CD4-positive, alpha-beta T cell (primary cell): ENCODE measurements around the gene PRKACA. TPM values are rescaled to one million over a fixed set of nuclear protein-coding genes. Genes with fewer than 3 reads are reported as not detected.

Experiments used
- ATAC-seq: fragments of 200-7000 bp; cut with Tn5 transposase; one replicate; pipeline ENCODE4 v1.10.0; 2022; ENCODE audit warnings: mild to moderate bottlenecking; ENCODE audit not compliant: poor library complexity
- CTCF ChIA-PET: fragments of 350-600 bp; sonication (Branson Sonifier 250); formaldehyde crosslinking; loops from one replicate; lab custom pipeline; 2021; ENCODE audit warnings: antibody characterized with exemption, inconsistent platforms; lab: Charles Lee
- POLR2A ChIA-PET: fragments of 350-600 bp; sonication (Branson Sonifier 250); formaldehyde crosslinking; loops from one replicate; lab custom pipeline; 2021; ENCODE audit warnings: antibody characterized with exemption, inconsistent platforms; lab: Charles Lee
- DNase-seq, 14 experiments: peaks; one replicate each; pipeline ENCODE4 v3.0.0-alpha.2; 2013 to 2020; ENCODE audit warnings: mixed read lengths in 2 of 14
- H3K27ac ChIP-seq, 2 donors: one replicate each; pipeline versions ENCODE4 v1.5.1 to v1.7.0; 2013; ENCODE audit warnings: low read length in 2 of 2, low read depth in 1 of 2, mild to moderate bottlenecking in 1 of 2
- H3K27me3 ChIP-seq, 2 experiments: 1 replicate in 1 of 2; 2 replicates in 1 of 2; pipeline versions ENCODE4 v1.6.1 to v1.7.0; 2013; ENCODE audit warnings: low read length in 2 of 2, control low read depth in 1 of 2, mild to moderate bottlenecking in 1 of 2, moderate library complexity in 1 of 2; ENCODE audit not compliant: insufficient read depth in 2 of 2, control insufficient read depth in 1 of 2
- H3K36me3 ChIP-seq: one replicate; pipeline ENCODE4 v1.6.1; 2013; ENCODE audit warnings: low read length, control low read depth; ENCODE audit not compliant: insufficient read depth
- H3K4me1 ChIP-seq: one replicate; pipeline ENCODE4 v1.6.1; 2013; ENCODE audit warnings: low read length, control low read depth; ENCODE audit not compliant: insufficient read depth
- H3K4me3 ChIP-seq: one replicate; pipeline ENCODE4 v1.5.1; 2013; ENCODE audit warnings: mild to moderate bottlenecking, low read length, moderate library complexity
- H3K9me3 ChIP-seq, 2 experiments: 1 replicate in 1 of 2; 2 replicates in 1 of 2; pipeline versions ENCODE4 v1.6.1 to v1.7.0; 2013; ENCODE audit warnings: low read length in 2 of 2, mild to moderate bottlenecking in 2 of 2, control low read depth in 1 of 2, moderate library complexity in 1 of 2; ENCODE audit not compliant: control insufficient read depth in 1 of 2, insufficient read depth in 1 of 2
- H3K27ac Mint-ChIP-seq: one replicate; pipeline ENCODE4 v1.8.0; 2020; ENCODE audit warnings: mixed read lengths
- H3K27me3 Mint-ChIP-seq: one replicate; pipeline ENCODE4 v1.8.0; 2021; ENCODE audit warnings: mixed read lengths
- H3K36me3 Mint-ChIP-seq: one replicate; pipeline ENCODE4 v1.8.0; 2021; ENCODE audit warnings: low read depth, mixed read lengths
- H3K4me1 Mint-ChIP-seq: one replicate; pipeline ENCODE4 v1.8.0; 2021; ENCODE audit warnings: low read depth, mixed read lengths
- H3K4me3 Mint-ChIP-seq: one replicate; pipeline ENCODE4 v1.8.0; 2020; ENCODE audit warnings: mild to moderate bottlenecking, mixed read lengths
- H3K9me3 Mint-ChIP-seq: one replicate; pipeline ENCODE4 v1.8.0; 2020; ENCODE audit warnings: mixed read lengths
- intact Hi-C, 2 experiments: fragments of 100-400 bp; cut with DNase I in 1 of 2; cut with micrococcal nuclease in 1 of 2; formaldehyde crosslinking; loops; one replicate each; pipeline versions ENCODE4 v1.15.1 to v1.9.0; 2023 to 2025; cut with DNase I, micrococcal nuclease
- total RNA-seq, 174 experiments: library from RNA in 2 of 174; stranded (reverse) in 2 of 174; gene quantifications; one replicate each; pipeline ENCODE4 v1.2.3 and lab custom pipeline; 2021 to 2026
- TF ChIP-seq, protein P1 (sequence below): fragments of 200-600 bp; IDR thresholded peaks from one replicate; pipeline ENCODE4 v1.8.0; 2022; ENCODE audit warnings: antibody characterized with exemption, mild to moderate bottlenecking

Gene PRKACA
- total RNA-seq, 2 experiments from 2014 or later, result 27.4 to 29.8 TPM

DNA sequence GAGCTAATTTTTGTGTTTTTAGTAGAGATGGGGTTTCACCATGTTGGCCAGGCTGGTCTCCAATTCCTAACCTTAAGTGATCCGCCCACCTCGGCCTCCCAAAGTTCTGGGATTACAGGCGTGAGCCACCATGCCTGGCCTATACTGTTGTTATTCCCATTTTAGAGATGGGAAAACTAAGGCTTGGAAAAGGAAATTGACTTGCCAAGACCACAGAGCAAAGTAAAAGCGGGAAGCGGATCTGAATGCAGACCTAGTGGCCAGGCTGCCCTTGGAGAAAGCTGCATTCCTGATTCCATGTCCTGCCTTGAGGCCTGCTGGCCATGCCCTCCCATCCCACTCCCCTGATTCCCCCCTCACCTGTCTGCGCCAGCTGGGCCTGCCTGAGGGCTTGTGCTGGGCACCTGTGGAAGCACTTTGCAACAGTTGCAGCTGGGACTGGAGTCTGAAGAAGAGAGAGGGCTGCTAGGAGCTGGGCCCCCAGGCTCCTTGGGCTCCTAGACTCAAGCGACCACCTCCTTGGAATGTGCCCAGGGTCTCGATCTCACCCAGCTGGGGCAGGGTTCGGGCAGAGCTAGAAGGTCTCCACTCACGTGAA is 61.4 kb downstream of the PRKACA start:
- no peak overlapping the region for H3K4me3 ChIP-seq
- intact Hi-C loops, result no loop called here
- CTCF ChIA-PET, result interaction anchor here (1.6 kb wide), 1 partner anchor 8 kb away, joined by 8 read pairs; no protein-coding TSS in a partner anchor
- H3K9me3 ChIP-seq, result peaks cover 0 to 15% of the 10 kb centered on the region in 2 experiments
- DNase-seq, result no peak
- no peaks in the 10 kb centered on the region for H3K9me3 Mint-ChIP-seq
- H3K27me3 ChIP-seq, result peaks cover 26% of the 10 kb centered on the region in 2 experiments
- H3K4me1 Mint-ChIP-seq, result peaks cover 20% of the 10 kb centered on the region
- H3K27me3 Mint-ChIP-seq, result peaks cover 30% of the 10 kb centered on the region
- no peak for ATAC-seq
- POLR2A ChIA-PET, result interaction anchor here (0.9 to 1.0 kb wide), 2 partner anchors 104 to 441 kb away, joined by 3 read pairs; partner anchors contain the start of gene DCAF15
- H3K36me3 ChIP-seq, result peaks cover 18% of the 10 kb centered on the region
- peak overlapping the region; percentile 34 for H3K4me3 Mint-ChIP-seq
- H3K27ac Mint-ChIP-seq, result no peak overlapping the region
- H3K36me3 Mint-ChIP-seq, result peaks cover 28% of the 10 kb centered on the region
- H3K4me1 ChIP-seq, result peaks cover 24% of the 10 kb centered on the region
- no peak overlapping the region for H3K27ac ChIP-seq
- TF ChIP-seq, protein P1, sequence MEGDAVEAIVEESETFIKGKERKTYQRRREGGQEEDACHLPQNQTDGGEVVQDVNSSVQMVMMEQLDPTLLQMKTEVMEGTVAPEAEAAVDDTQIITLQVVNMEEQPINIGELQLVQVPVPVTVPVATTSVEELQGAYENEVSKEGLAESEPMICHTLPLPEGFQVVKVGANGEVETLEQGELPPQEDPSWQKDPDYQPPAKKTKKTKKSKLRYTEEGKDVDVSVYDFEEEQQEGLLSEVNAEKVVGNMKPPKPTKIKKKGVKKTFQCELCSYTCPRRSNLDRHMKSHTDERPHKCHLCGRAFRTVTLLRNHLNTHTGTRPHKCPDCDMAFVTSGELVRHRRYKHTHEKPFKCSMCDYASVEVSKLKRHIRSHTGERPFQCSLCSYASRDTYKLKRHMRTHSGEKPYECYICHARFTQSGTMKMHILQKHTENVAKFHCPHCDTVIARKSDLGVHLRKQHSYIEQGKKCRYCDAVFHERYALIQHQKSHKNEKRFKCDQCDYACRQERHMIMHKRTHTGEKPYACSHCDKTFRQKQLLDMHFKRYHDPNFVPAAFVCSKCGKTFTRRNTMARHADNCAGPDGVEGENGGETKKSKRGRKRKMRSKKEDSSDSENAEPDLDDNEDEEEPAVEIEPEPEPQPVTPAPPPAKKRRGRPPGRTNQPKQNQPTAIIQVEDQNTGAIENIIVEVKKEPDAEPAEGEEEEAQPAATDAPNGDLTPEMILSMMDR, result no peak

DNA sequence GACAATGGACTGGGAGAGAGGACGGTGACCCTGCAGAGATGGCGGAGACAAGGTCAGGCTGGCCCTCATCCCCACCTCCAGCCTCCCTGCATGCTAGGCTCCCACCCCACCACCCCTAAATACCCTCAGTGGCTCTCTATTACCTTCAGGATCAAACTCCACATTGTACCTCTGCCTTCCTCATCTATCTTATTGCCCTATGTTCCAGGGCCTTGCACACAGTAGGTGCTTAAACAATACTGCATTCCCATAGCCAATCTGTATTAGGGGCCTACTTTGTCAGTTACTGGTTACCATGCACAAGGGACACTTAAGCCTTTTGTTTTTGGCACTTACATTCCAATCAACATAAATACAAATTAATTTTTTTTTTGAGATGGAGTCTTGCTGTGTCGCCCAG is 62.2 kb downstream of the PRKACA start:
- POLR2A ChIA-PET, result interaction anchor here (0.8 kb wide), 1 partner anchor 15 kb away, joined by 3 read pairs; no protein-coding TSS in a partner anchor

DNA sequence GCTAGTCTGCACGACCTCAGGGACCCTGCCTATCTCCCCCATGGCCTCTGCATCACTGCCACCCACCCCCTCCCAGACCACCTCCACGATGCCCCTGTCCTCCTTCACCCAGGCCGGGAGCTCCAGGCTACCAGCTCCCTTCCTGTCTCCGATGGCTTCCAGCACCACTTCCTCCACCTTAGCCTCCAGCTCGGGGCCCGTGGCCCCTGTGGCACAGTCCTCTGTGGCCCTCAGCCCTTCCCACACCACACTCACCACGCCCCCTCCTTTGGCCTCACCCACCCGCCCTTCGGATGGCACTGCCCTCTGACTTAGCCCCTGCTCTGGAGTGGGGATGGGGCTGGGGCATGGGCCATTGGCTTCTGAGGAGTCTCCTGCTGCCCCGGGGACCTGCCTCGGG is 62.8 kb downstream of the PRKACA start:
- ChIA-PET CTCF (no interaction called here), POLR2A (interaction anchor here (0.8 kb wide), 1 partner anchor 16 kb away, joined by 3 read pairs; no protein-coding TSS in a partner anchor)
- H3K36me3 ChIP-seq, result peaks cover 30% of the 10 kb centered on the region
- ATAC-seq (no peak), DNase-seq (no peak)
- peaks cover 24% of the 10 kb centered on the region for H3K4me1 ChIP-seq
- peak overlapping the region; percentile 8 for H3K27ac Mint-ChIP-seq
- intact Hi-C loops, result no loop called here
- H3K27me3 Mint-ChIP-seq, result peaks cover 20% of the 10 kb centered on the region
- H3K27ac ChIP-seq, result no peak overlapping the region
- TF ChIP-seq, protein P1, result no peak
- peaks cover 20% of the 10 kb centered on the region for H3K4me1 Mint-ChIP-seq
- H3K4me3 Mint-ChIP-seq, result no peak overlapping the region
- H3K9me3 ChIP-seq, result peaks cover 0 to 15% of the 10 kb centered on the region in 2 experiments
- peaks cover 16 to 21% of the 10 kb centered on the region in 2 experiments for H3K27me3 ChIP-seq
- no peak overlapping the region for H3K4me3 ChIP-seq
- peaks cover 42% of the 10 kb centered on the region for H3K36me3 Mint-ChIP-seq
- no peaks in the 10 kb centered on the region for H3K9me3 Mint-ChIP-seq

More for the DNA sequence above, 62.2 kb downstream of the PRKACA start:
- Mint-ChIP-seq H3K36me3 (peaks cover 36% of the 10 kb centered on the region), H3K9me3 (no peaks in the 10 kb centered on the region), H3K27me3 (peaks cover 27% of the 10 kb centered on the region), H3K4me3 (no peak overlapping the region), H3K27ac (peak overlapping the region; percentile 58), H3K4me1 (peaks cover 20% of the 10 kb centered on the region)
- ATAC-seq, result no peak
- Histone ChIP-seq H3K4me3 (no peak overlapping the region), H3K27me3 (peaks cover 20 to 23% of the 10 kb centered on the region in 2 experiments), H3K36me3 (peaks cover 24% of the 10 kb centered on the region), H3K9me3 (peaks cover 0 to 15% of the 10 kb centered on the region in 2 experiments), H3K4me1 (peaks cover 24% of the 10 kb centered on the region), H3K27ac (no peak overlapping the region)
- no peak for DNase-seq
- CTCF ChIA-PET, result no interaction called here
- TF ChIP-seq, protein P1, result no peak
- intact Hi-C loops, result no loop called here
